Measurements from ENCODE around the gene NOL7.

The NOL7 gene

DNA sequence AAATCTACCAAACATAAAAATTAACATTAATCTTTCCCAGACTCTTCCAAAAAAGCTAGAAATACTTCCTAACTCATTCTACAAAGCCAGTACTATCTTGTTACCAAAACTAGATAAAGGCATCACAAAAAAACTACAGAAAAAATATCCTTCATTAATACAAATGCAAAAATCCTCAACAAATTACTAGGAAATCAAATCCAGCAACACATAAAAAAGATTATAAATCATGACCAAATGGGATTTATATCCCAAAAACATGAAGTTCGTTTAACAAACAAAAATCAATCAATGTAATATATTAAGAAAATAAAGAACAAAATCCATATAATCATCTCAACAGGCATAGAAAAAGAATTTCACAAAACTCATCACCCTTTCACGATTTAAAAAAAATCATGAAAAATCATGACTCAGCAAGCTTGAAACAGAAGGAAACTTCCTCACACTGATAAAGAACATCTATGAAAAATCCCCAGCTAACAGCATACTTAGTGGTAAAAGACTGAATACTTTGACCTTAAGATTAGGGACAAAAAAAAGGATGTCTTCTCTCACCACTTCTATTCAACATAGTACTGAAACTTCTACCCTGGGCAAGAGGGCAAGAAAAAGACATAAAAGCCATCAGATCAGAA, 53.3 kb downstream of the NOL7 start:
- Histone ChIP-seq H3K9me3 (no peaks in the 10 kb centered on the region), H3K4me3 (ENCODE audit: low read depth in 1 of 2, low read length in 1 of 2) (no peak overlapping the region), H3K36me3 (no peaks in the 10 kb centered on the region), H3K4me1 (ENCODE audit: control insufficient read depth in 1 of 2, insufficient read depth in 1 of 2, low read depth in 1 of 2, low read length in 1 of 2) (peaks cover 84 to 87% of the 10 kb centered on the region in 2 experiments), H3K27ac (peak overlapping the region; percentile 40), H3K27me3 (no peaks in the 10 kb centered on the region)
- TF ChIP-seq, protein P1, sequence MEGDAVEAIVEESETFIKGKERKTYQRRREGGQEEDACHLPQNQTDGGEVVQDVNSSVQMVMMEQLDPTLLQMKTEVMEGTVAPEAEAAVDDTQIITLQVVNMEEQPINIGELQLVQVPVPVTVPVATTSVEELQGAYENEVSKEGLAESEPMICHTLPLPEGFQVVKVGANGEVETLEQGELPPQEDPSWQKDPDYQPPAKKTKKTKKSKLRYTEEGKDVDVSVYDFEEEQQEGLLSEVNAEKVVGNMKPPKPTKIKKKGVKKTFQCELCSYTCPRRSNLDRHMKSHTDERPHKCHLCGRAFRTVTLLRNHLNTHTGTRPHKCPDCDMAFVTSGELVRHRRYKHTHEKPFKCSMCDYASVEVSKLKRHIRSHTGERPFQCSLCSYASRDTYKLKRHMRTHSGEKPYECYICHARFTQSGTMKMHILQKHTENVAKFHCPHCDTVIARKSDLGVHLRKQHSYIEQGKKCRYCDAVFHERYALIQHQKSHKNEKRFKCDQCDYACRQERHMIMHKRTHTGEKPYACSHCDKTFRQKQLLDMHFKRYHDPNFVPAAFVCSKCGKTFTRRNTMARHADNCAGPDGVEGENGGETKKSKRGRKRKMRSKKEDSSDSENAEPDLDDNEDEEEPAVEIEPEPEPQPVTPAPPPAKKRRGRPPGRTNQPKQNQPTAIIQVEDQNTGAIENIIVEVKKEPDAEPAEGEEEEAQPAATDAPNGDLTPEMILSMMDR (IDR thresholded peaks at IDR 0.05), result no peak

GRCh38 chr6:13669476-13669875, 54.3 kb downstream of the NOL7 start:
- H3K36me3 ChIP-seq, result no peaks in the 10 kb centered on the region
- H3K9me3 ChIP-seq, result no peaks in the 10 kb centered on the region
- peaks cover 82 to 86% of the 10 kb centered on the region in 2 experiments for H3K4me1 ChIP-seq (ENCODE audit: control insufficient read depth in 1 of 2, insufficient read depth in 1 of 2, low read depth in 1 of 2, low read length in 1 of 2)
- H3K27ac ChIP-seq, result peak overlapping the region; percentile 23
- H3K27me3 ChIP-seq, result no peaks in the 10 kb centered on the region
- TF ChIP-seq, protein P1 (IDR thresholded peaks at IDR 0.05), result no peak
- no peak overlapping the region for H3K4me3 ChIP-seq (ENCODE audit: low read depth in 1 of 2, low read length in 1 of 2)

Data from neutrophil (primary cell).